ENCODE measurements around the gene CPNE1.

DNA sequence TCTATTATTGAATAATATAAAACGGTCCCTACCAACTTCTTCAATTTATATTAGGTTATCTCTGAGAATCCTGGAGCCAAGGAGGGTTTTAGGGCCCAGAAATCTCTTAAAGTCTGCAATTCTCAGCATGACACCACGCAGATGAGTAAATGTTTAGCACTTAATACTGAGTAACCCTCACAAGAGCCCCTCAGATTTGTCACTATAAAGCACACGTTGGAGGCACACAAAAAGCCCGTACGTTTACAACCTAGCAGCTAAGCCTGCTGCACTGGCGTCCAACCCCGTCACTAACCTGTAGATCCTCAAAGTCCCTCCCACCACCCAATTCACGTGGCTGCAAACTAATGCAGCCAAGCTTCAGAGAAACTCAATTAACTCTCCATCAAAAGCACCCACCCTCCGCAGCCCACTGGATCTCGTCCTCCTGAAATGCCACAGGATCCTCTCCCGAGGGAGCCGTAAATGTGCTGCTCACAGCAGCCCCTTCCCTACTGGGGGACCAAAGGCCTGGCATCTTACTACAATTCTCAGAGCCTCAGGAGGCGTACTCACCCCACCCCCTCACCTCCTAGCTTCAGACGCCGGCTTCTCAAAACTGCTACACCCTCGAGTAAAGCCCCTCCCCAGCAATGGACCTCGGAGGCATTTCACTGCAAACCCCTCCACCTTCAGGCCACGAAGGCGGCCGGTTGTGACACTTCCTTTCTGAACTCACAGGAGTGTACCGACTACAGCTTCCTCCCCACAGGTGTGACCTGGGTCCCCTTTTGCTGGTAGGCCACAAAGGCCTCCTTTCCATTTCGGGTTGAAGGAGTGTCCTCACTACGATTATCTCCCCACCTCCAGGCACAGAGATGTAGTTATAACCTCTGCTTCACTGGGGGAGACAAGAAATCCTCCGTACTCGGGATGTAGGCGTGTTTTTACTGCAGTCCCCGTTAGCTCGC lies 909 bp downstream of the CPNE1 start:
- TF ChIP-seq SIN3A (IDR thresholded peaks at IDR 0.05; ENCODE audit: borderline replicate concordance, insufficient read depth, low read length): peak; percentile 50; the same call in 1 of the 2 replicates
- TF ChIP-seq POLR2AphosphoS5 (IDR thresholded peaks at IDR 0.05; ENCODE audit: low read depth, low read length): peak; percentile 66

All from PFSK-1 (cell line).